ENCODE data around the gene OIP5. TPM values are rescaled to one million over a fixed set of nuclear protein-coding genes. Genes with fewer than 3 reads are reported as not detected.
"Not testable (repeated sequence)": the region's sequence is repeated elsewhere in the genome, so short reads cannot be mapped to it uniquely, and the experiment has no call there.

OIP5 gene
- total RNA-seq, 2 donors from 2014 or later = not detected

GRCh38 chr15:41323611-41324010 lies 8.8 kb downstream of the OIP5 start:
- no peak overlapping the region for H3K4me3 ChIP-seq
- DNase-seq (ENCODE audit: low spot score) = no peak
- no peaks in the 10 kb centered on the region for H3K9me3 ChIP-seq
- no peak overlapping the region for H3K27ac ChIP-seq
- H3K4me1 ChIP-seq (ENCODE audit: control insufficient read depth in 1 of 2, low read depth in 2 of 2) = no peaks in the 10 kb centered on the region
- no peak for ATAC-seq (ENCODE audit: insufficient number of reproducible peaks, low FRiP score, low read depth)
- no peaks in the 10 kb centered on the region for H3K36me3 ChIP-seq
- no peaks in the 10 kb centered on the region for H3K27me3 ChIP-seq (replicated peaks; ENCODE audit: insufficient read depth)
- no peak for TF ChIP-seq CTCF (IDR thresholded peaks at IDR 0.05)

- not testable (repeated sequence) for H3K36me3 ChIP-seq; ATAC-seq (ENCODE audit: insufficient number of reproducible peaks, low FRiP score, low read depth); H3K9me3 ChIP-seq; H3K27me3 ChIP-seq (replicated peaks; ENCODE audit: insufficient read depth); H3K4me3 ChIP-seq; H3K27ac ChIP-seq; H3K4me1 ChIP-seq (ENCODE audit: control insufficient read depth in 1 of 2, low read depth in 2 of 2); DNase-seq (ENCODE audit: low spot score)
Observed at GRCh38 chr15:41320805-41321330, 11.5 kb downstream of the OIP5 start.

GRCh38 chr15:41309226-41309905 lies 23.0 kb downstream of the OIP5 start:
- Histone ChIP-seq H3K27ac (no peak overlapping the region), H3K4me1 (ENCODE audit: control insufficient read depth in 1 of 2, low read depth in 2 of 2) (no peaks in the 10 kb centered on the region), H3K9me3 (no peaks in the 10 kb centered on the region), H3K27me3 (replicated peaks; ENCODE audit: insufficient read depth) (no peaks in the 10 kb centered on the region), H3K4me3 (no peak overlapping the region), H3K36me3 (no peaks in the 10 kb centered on the region)
- ATAC-seq (ENCODE audit: insufficient number of reproducible peaks, low FRiP score, low read depth) (no peak), DNase-seq (ENCODE audit: low spot score) (no peak)
- no peak for TF ChIP-seq CTCF (IDR thresholded peaks at IDR 0.05)

GRCh38 chr15:41307679-41308078 lies 24.7 kb downstream of the OIP5 start:
- no peak for TF ChIP-seq CTCF (IDR thresholded peaks at IDR 0.05)
- Histone ChIP-seq H3K9me3 (no peaks in the 10 kb centered on the region), H3K27me3 (replicated peaks; ENCODE audit: insufficient read depth) (no peaks in the 10 kb centered on the region), H3K27ac (no peak overlapping the region), H3K4me3 (no peak overlapping the region), H3K36me3 (no peaks in the 10 kb centered on the region), H3K4me1 (ENCODE audit: control insufficient read depth in 1 of 2, low read depth in 2 of 2) (no peaks in the 10 kb centered on the region)
- no peak for ATAC-seq (ENCODE audit: insufficient number of reproducible peaks, low FRiP score, low read depth)
- no peak for DNase-seq (ENCODE audit: low spot score)

GRCh38 chr15:41304149-41304770 lies 28.1 kb downstream of the OIP5 start:
- no peaks in the 10 kb centered on the region for H3K27me3 ChIP-seq (replicated peaks; ENCODE audit: insufficient read depth)
- H3K4me3 ChIP-seq = no peak overlapping the region
- H3K4me1 ChIP-seq (ENCODE audit: control insufficient read depth in 1 of 2, low read depth in 2 of 2) = no peaks in the 10 kb centered on the region
- H3K9me3 ChIP-seq = no peaks in the 10 kb centered on the region
- ATAC-seq (ENCODE audit: insufficient number of reproducible peaks, low FRiP score, low read depth) (no peak), DNase-seq (ENCODE audit: low spot score) (no peak)
- no peak for TF ChIP-seq CTCF (IDR thresholded peaks at IDR 0.05)
- H3K27ac ChIP-seq = no peak overlapping the region
- H3K36me3 ChIP-seq = no peaks in the 10 kb centered on the region

Measured in thoracic aorta (tissue), 2 donors.